Mesenchymal stem cell (in vitro differentiated cells and primary cell): ENCODE measurements around the gene IFITM1.

Experiments
- DNase-seq: peaks from one replicate; pipeline ENCODE4 v3.0.0-alpha.2; 2013
- H2AFZ ChIP-seq: one replicate; pipeline ENCODE4 v1.6.1; 2013; ENCODE audit warnings: low read depth, mild to moderate bottlenecking, control low read depth, inconsistent platforms, low read length, moderate library complexity
- H2AK5ac ChIP-seq: 2 replicates; pipeline ENCODE4 v1.6.1; 2013; ENCODE audit warnings: low read length, moderate library complexity, mild to moderate bottlenecking, inconsistent platforms; ENCODE audit not compliant: severe bottlenecking
- H2BK120ac ChIP-seq: one replicate; pipeline ENCODE4 v1.6.1; 2013; ENCODE audit warnings: low read depth, mild to moderate bottlenecking, inconsistent platforms, low read length, moderate library complexity
- H2BK12ac ChIP-seq, 2 experiments: one replicate each; pipeline ENCODE4 v1.6.1; 2013; ENCODE audit warnings: inconsistent platforms in 2 of 2, low read length in 2 of 2, mild to moderate bottlenecking in 2 of 2, moderate library complexity in 2 of 2, control low read depth in 1 of 2
- H2BK15ac ChIP-seq: one replicate; pipeline ENCODE4 v1.6.1; 2013; ENCODE audit warnings: mild to moderate bottlenecking, low read depth, inconsistent platforms; ENCODE audit not compliant: poor library complexity, severe bottlenecking
- H2BK5ac ChIP-seq: 2 replicates; pipeline ENCODE4 v1.6.1; 2013; ENCODE audit warnings: low read depth, mild to moderate bottlenecking, low read length, control low read depth, inconsistent platforms; ENCODE audit not compliant: poor library complexity, severe bottlenecking
- H3K14ac ChIP-seq, 2 experiments: one replicate each; pipeline ENCODE4 v1.6.1; 2013; ENCODE audit warnings: inconsistent platforms in 2 of 2, low read length in 2 of 2, control low read depth in 1 of 2, mild to moderate bottlenecking in 1 of 2, moderate library complexity in 1 of 2
- H3K18ac ChIP-seq, 2 experiments: one replicate each; pipeline ENCODE4 v1.6.1; 2013; ENCODE audit warnings: inconsistent platforms in 2 of 2, low read length in 2 of 2, control low read depth in 1 of 2, low read depth in 1 of 2, mild to moderate bottlenecking in 1 of 2
- H3K23ac ChIP-seq, 2 experiments: one replicate each; pipeline ENCODE4 v1.6.1; 2013; ENCODE audit warnings: inconsistent platforms in 2 of 2, low read length in 2 of 2, mild to moderate bottlenecking in 2 of 2, moderate library complexity in 2 of 2, control low read depth in 1 of 2
- H3K27ac ChIP-seq: 2 replicates; pipeline ENCODE4 v1.5.1; 2013; ENCODE audit warnings: mild to moderate bottlenecking, moderate library complexity, low read length, control low read depth, inconsistent platforms; ENCODE audit not compliant: poor library complexity, severe bottlenecking
- H3K27me3 ChIP-seq, 2 experiments: 2 replicates each; pipeline versions ENCODE4 v1.6.1 to v1.7.0; 2013; ENCODE audit warnings: low read length in 2 of 2, mild to moderate bottlenecking in 2 of 2, moderate library complexity in 2 of 2, control low read depth in 1 of 2, inconsistent platforms in 1 of 2; ENCODE audit not compliant: control insufficient read depth in 1 of 2, insufficient read depth in 1 of 2
- H3K36me3 ChIP-seq, 2 experiments: 2 replicates each; pipeline versions ENCODE4 v1.6.1 to v1.7.0; 2013; ENCODE audit warnings: low read length in 2 of 2, control low read depth in 1 of 2, inconsistent platforms in 1 of 2, low read depth in 1 of 2, mild to moderate bottlenecking in 1 of 2; ENCODE audit not compliant: insufficient read depth in 2 of 2, control insufficient read depth in 1 of 2
- H3K4ac ChIP-seq, 2 experiments: one replicate each; pipeline ENCODE4 v1.6.1; 2013; ENCODE audit warnings: inconsistent platforms in 2 of 2, low read length in 2 of 2, mild to moderate bottlenecking in 2 of 2, moderate library complexity in 2 of 2, control low read depth in 1 of 2, low read depth in 1 of 2
- H3K4me1 ChIP-seq: 2 replicates; pipeline ENCODE4 v1.6.1; 2013; ENCODE audit warnings: low read depth, low read length, control low read depth; ENCODE audit not compliant: control insufficient read depth, insufficient read depth
- H3K4me2 ChIP-seq: 2 replicates; pipeline ENCODE4 v1.6.1; 2013; ENCODE audit warnings: low read length, mild to moderate bottlenecking, inconsistent platforms; ENCODE audit not compliant: poor library complexity, severe bottlenecking
- H3K4me3 ChIP-seq, 2 experiments: 2 replicates each; pipeline versions ENCODE4 v1.5.1 to v1.7.0; 2013; ENCODE audit warnings: low read length in 2 of 2, mild to moderate bottlenecking in 2 of 2, control low read depth in 1 of 2, low read depth in 1 of 2; ENCODE audit not compliant: insufficient read depth in 1 of 2
- H3K79me1 ChIP-seq: replicated peaks from 2 replicates; pipeline ENCODE4 v1.6.1; 2013; ENCODE audit warnings: mild to moderate bottlenecking, control low read depth, low read length, inconsistent platforms; ENCODE audit not compliant: poor library complexity, severe bottlenecking
- H3K9ac ChIP-seq: 2 replicates; pipeline ENCODE4 v1.7.0; 2013; ENCODE audit warnings: mild to moderate bottlenecking, low read length, moderate library complexity
- H3K9me3 ChIP-seq: 2 replicates; pipeline ENCODE4 v1.7.0; 2013; ENCODE audit warnings: mild to moderate bottlenecking, low read length; ENCODE audit not compliant: control insufficient read depth
- H4K8ac ChIP-seq: one replicate; pipeline ENCODE4 v1.6.1; 2013; ENCODE audit warnings: inconsistent platforms, mild to moderate bottlenecking, low read length, moderate library complexity
- H4K91ac ChIP-seq: one replicate; pipeline ENCODE4 v1.6.1; 2013; ENCODE audit warnings: mild to moderate bottlenecking, low read length, inconsistent platforms
- WGBS: methylation state at CpG from one replicate; pipeline ENCODE4 v1.1.7; 2013; ENCODE audit warnings: mixed read lengths; 5-methylcytosine and 5-hydroxymethylcytosine counted together

IFITM1 gene

DNA sequence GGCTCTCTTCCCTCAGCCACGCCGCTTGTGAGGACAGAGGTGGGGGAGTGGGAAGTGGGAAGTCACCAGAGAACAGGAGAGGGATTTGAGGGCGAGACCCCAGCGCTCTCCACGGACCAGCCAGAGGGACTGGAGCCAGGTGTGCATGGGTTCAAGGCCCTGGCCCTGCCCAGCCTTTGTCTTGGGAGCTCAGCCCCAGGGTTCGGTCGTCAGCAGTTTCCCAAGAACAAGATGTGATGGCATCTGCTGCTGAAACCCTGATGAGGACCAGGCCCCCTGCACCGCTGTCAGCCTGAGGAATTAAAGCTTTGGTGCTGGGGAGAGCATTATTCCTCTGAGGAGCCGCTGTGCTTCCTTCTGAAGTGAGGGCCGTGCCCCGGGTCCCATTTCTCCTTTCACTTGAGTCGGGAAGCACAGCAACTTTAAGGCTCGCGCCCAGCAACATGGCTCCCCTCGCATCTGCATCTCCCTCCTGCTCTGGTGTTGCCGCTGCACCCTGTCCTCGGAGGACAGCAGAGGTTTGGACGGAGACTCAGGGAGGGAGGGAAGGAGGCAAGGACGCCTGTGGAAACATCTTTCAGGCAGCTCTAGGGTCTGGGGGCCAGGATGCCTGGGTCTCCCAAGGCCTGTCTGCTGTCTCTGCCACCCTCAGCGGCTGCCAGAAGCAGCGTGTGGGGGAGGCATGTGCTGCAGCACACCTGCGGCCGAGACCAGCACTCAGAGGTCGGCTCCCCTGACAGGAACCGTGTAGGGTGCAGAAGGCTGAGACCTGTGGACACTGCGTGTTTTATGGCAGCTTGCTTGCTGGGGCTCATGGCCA is 18.3 kb upstream of the IFITM1 start:
- Histone ChIP-seq H3K18ac (no peak overlapping the region), H3K9me3 (no peaks in the 10 kb centered on the region), H3K4me3 (no peak overlapping the region), H2BK120ac (no peak overlapping the region), H3K27me3 (peaks cover 0 to 48% of the 10 kb centered on the region in 2 experiments), H2AFZ (no peak overlapping the region), H3K9ac (no peak overlapping the region), H4K91ac (no peak overlapping the region), H2BK12ac (no peak overlapping the region), H2AK5ac (no peak overlapping the region), H3K4me2 (no peak overlapping the region), H3K36me3 (peaks cover 0 to 54% of the 10 kb centered on the region in 2 experiments), H3K79me1 (peaks cover 1% of the 10 kb centered on the region), H3K27ac (no peak overlapping the region), H3K14ac (no peak overlapping the region), H4K8ac (no peak overlapping the region), H3K23ac (no peak overlapping the region), H2BK15ac (no peak overlapping the region), H3K4me1 (peaks cover 20% of the 10 kb centered on the region), H2BK5ac (no peak overlapping the region), H3K4ac (no peak overlapping the region)
- 80% methylated on average over 26 of the region's 26 CpGs for WGBS
- no peak for DNase-seq

DNA sequence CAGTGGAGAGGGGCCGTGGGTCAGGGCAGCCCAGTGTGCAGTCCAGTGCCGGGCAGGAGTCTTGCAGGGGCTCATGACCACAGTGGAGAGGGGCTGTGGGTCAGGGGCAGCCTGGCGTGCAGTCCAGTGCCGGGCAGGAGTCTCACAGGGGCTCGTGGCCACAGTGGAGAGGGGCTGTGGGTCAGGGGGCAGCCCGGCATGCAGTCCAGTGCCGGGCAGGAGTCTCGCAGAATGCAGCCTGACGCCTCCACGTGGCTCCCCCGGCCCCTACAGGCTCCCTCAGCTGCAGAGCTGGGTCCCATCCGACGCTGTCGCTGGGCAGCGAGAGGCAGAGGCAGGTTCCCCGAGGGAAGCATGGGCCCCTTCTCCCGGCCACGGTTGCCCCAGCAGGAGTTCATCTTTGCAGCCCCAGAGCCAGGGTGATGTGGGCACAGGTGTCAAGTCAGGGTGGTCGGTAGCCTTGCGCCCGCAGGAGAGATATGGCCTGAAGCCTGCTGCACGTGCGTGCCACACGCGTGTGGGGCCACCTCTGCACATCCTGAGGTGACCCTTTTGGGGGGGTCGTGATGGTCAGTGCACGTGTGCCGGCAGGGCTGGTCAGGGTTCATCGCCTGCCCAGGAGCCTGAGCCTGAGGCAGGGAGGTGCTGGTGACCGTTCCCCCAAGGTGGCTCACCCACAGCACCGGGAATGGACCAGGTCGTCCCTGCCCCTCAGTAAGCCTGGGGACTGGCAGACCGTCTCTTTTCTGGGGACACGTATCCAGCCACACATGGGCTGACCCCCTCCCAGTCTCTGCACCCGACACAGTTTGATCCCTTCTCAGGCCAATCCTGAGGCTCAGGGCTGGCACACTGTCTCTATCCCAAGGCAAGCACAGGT is 17.4 kb upstream of the IFITM1 start:
- 88% methylated on average over 35 of the region's 35 CpGs for WGBS
- Histone ChIP-seq H3K4me2 (no peak overlapping the region), H3K4me1 (peaks cover 13% of the 10 kb centered on the region), H3K27ac (no peak overlapping the region), H3K4me3 (no peak overlapping the region), H3K9me3 (no peaks in the 10 kb centered on the region), H4K8ac (no peak overlapping the region), H3K79me1 (peaks cover 1% of the 10 kb centered on the region), H2BK12ac (no peak overlapping the region), H3K18ac (no peak overlapping the region), H3K27me3 (peaks cover 0 to 53% of the 10 kb centered on the region in 2 experiments), H4K91ac (no peak overlapping the region), H3K9ac (no peak overlapping the region), H3K36me3 (peaks cover 0 to 46% of the 10 kb centered on the region in 2 experiments), H2BK15ac (no peak overlapping the region), H3K23ac (no peak overlapping the region), H3K14ac (no peak overlapping the region), H2BK5ac (no peak overlapping the region), H2AK5ac (no peak overlapping the region), H2AFZ (no peak overlapping the region), H2BK120ac (no peak overlapping the region), H3K4ac (no peak overlapping the region)
- no peak for DNase-seq

DNA sequence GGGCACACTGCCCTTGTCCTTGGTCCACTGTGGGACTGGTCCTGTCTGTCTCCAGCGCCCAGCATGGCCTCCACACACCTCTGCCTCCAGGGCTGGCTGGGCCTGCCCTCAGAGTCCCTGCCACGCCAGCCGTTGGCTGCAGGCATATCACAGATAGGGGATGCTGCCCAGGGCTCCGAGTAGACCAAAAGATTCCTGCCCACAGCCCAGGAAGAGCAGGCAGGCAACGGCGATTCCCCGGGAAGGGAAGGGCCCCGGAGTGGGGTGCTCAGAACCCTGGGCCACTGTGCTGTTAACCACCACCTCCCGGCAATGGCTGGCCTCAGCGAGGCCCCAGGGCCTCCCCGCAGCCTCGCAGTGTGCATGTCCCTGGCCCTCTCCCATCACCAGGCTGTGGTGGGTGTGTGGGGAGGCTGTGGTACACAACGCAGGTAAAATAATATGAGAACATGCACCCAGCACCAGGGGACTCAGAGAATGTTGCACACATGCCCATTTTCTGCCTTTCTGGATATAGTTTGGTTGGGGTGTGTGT is 16.7 kb upstream of the IFITM1 start:
- no peak overlapping the region for H2AK5ac ChIP-seq
- no peak overlapping the region for H2BK15ac ChIP-seq
- no peaks in the 10 kb centered on the region for H3K9me3 ChIP-seq
- H3K14ac ChIP-seq: no peak overlapping the region
- no peak overlapping the region for H2BK120ac ChIP-seq
- H3K27me3 ChIP-seq: peaks cover 0 to 53% of the 10 kb centered on the region in 2 experiments
- H3K79me1 ChIP-seq: no peaks in the 10 kb centered on the region
- H3K4me3 ChIP-seq: no peak overlapping the region
- no peak overlapping the region for H3K18ac ChIP-seq
- no peak overlapping the region for H2BK5ac ChIP-seq
- WGBS: 93% methylated on average over 13 of the region's 13 CpGs
- DNase-seq: no peak
- no peak overlapping the region for H2BK12ac ChIP-seq
- no peak overlapping the region for H3K4ac ChIP-seq
- H4K91ac ChIP-seq: no peak overlapping the region
- H4K8ac ChIP-seq: peak overlapping the region; percentile 19
- H3K4me2 ChIP-seq: no peak overlapping the region
- no peak overlapping the region for H3K23ac ChIP-seq
- no peak overlapping the region for H3K27ac ChIP-seq
- peaks cover 13% of the 10 kb centered on the region for H3K4me1 ChIP-seq
- H3K9ac ChIP-seq: no peak overlapping the region
- H2AFZ ChIP-seq: no peak overlapping the region
- peaks cover 0 to 40% of the 10 kb centered on the region in 2 experiments for H3K36me3 ChIP-seq
